Measurements from ENCODE around the gene LCK.
A peak's percentile ranks its signal among the peaks of the same experiment; 100 is the strongest.
"Not testable (repeated sequence)": the region's sequence is repeated elsewhere in the genome, so short reads cannot be mapped to it uniquely, and the experiment has no call there.

LCK gene

GRCh38 chr1:32276032-32276782 lies 25.1 kb downstream of the LCK start:
- no peak for DNase-seq (ENCODE audit: low read depth)
- no peak for TF ChIP-seq CTCF (IDR thresholded peaks at IDR 0.05; ENCODE audit: insufficient read depth, low read depth, low read length, missing control alignments)
- H3K4me3 ChIP-seq (ENCODE audit: low read length) = no peak overlapping the region

GRCh38 chr1:32284777-32285176 lies 33.7 kb downstream of the LCK start:
- not testable (repeated sequence) for H3K4me3 ChIP-seq (ENCODE audit: low read length); DNase-seq (ENCODE audit: low read depth)

- no peak for DNase-seq (ENCODE audit: low read depth)
- H3K4me3 ChIP-seq (ENCODE audit: low read length) = no peak overlapping the region
- no peak for TF ChIP-seq CTCF (IDR thresholded peaks at IDR 0.05; ENCODE audit: insufficient read depth, low read depth, low read length, missing control alignments)
Observed at GRCh38 chr1:32285658-32286057, 34.6 kb downstream of the LCK start.

GRCh38 chr1:32286763-32287162 lies 35.7 kb downstream of the LCK start:
- DNase-seq (ENCODE audit: low read depth) = no peak
- H3K4me3 ChIP-seq (ENCODE audit: low read length) = no peak overlapping the region
- no peak for TF ChIP-seq CTCF (IDR thresholded peaks at IDR 0.05; ENCODE audit: insufficient read depth, low read depth, low read length, missing control alignments)

- no peak overlapping the region for H3K4me3 ChIP-seq (ENCODE audit: low read length)
- DNase-seq (ENCODE audit: low read depth) = peak; percentile 87
- TF ChIP-seq CTCF (IDR thresholded peaks at IDR 0.05; ENCODE audit: insufficient read depth, low read depth, low read length, missing control alignments) = no peak
Observed at GRCh38 chr1:32289256-32289655, 38.2 kb downstream of the LCK start.

- TF ChIP-seq CTCF (IDR thresholded peaks at IDR 0.05; ENCODE audit: insufficient read depth, low read depth, low read length, missing control alignments) = no peak
- peak overlapping the region; percentile 92 for H3K4me3 ChIP-seq (ENCODE audit: low read length)
- DNase-seq (ENCODE audit: low read depth) = peak; percentile 86
Observed at GRCh38 chr1:32291145-32291707, 40.2 kb downstream of the LCK start.

- H3K4me3 ChIP-seq (ENCODE audit: low read length) = peak within 1 kb of the TSS; percentile 92
- DNase-seq (ENCODE audit: low read depth) = peak; percentile 94
- TF ChIP-seq CTCF (IDR thresholded peaks at IDR 0.05; ENCODE audit: insufficient read depth, low read depth, low read length, missing control alignments) = no peak
Observed at GRCh38 chr1:32291708-32292538, 40.9 kb downstream of the LCK start, which contains the start of gene HDAC1. TSS of gene HDAC1 (plus strand) at chr1:32292083. CDS start at chr1:32292170, 87 bp downstream.

- H3K4me3 ChIP-seq (ENCODE audit: low read length); DNase-seq (ENCODE audit: low read depth): not testable (repeated sequence)
Observed at GRCh38 chr1:32298211-32298610, 47.1 kb downstream of the LCK start.

All from epithelial cell of esophagus (primary cell).